Measurements from ENCODE around the gene MSN.
"Not testable (repeated sequence)": the region's sequence is repeated elsewhere in the genome, so short reads cannot be mapped to it uniquely, and the experiment has no call there.

DNA sequence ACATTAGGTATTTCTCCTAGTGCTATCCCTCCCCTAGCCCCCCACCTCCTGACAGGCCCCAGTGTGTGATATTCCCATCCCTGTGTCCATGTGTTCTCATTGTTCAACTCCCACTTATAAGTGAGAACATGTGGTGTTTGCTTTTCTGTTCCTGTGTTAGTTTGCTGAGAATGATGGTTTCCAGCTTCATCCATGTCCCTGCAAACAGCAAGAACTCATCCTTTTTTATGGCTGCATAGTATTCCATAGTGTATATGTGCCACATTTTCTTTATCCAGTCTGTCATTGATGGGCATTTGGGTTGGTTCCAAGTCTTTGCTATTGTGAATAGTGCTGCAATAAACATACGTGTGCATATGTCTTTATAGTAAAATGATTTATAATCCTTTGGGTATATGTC is 92.1 kb downstream of the MSN start:
- TF ChIP-seq, protein P1, sequence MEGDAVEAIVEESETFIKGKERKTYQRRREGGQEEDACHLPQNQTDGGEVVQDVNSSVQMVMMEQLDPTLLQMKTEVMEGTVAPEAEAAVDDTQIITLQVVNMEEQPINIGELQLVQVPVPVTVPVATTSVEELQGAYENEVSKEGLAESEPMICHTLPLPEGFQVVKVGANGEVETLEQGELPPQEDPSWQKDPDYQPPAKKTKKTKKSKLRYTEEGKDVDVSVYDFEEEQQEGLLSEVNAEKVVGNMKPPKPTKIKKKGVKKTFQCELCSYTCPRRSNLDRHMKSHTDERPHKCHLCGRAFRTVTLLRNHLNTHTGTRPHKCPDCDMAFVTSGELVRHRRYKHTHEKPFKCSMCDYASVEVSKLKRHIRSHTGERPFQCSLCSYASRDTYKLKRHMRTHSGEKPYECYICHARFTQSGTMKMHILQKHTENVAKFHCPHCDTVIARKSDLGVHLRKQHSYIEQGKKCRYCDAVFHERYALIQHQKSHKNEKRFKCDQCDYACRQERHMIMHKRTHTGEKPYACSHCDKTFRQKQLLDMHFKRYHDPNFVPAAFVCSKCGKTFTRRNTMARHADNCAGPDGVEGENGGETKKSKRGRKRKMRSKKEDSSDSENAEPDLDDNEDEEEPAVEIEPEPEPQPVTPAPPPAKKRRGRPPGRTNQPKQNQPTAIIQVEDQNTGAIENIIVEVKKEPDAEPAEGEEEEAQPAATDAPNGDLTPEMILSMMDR (IDR thresholded peaks at IDR 0.05), result not testable (repeated sequence)
- not testable (repeated sequence) for TF ChIP-seq POLR2A (IDR thresholded peaks at IDR 0.05)
